Measurements from ENCODE around the gene FRS3. TPM values are rescaled to one million over a fixed set of nuclear protein-coding genes. Genes with fewer than 3 reads are reported as not detected.

FRS3 gene
- total and polyA plus RNA-seq, 2 of the 8 experiments (the other 6 are each of a cell fraction or from before 2014, with no cell fraction given), result 3.4 to 4.4 TPM

DNA sequence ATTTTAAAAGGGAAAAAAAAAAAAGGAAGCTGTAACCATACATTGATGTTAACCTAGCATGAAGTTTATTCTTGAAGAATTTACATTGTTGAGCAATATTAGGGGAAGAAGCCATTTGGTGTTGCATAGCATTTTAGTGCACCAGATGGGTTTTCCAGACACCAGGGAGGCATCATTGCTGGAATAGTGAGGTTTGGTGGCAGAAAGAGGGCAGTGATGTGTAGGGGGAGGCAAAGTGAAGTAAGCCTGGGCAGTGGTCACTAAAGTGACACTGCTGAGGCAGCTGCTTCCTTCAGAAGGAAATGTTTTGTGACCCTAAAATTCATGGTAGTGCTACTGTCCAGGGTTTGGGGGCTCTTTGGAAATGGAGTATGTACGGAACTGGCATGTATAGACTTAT, 10.3 kb upstream of the FRS3 start:
- ChIA-PET POLR2A (ENCODE audit: partially characterized antibody) (interaction anchor here (1.0 kb wide), 3 partner anchors 15 to 278 kb away, joined by 3 to 4 read pairs (median 4); no protein-coding TSS in a partner anchor), CTCF (ENCODE audit: partially characterized antibody) (interaction anchor here (0.6 to 1.3 kb wide), 3 partner anchors 15 to 424 kb away, joined by 3 to 5 read pairs (median 3); no protein-coding TSS in a partner anchor)
- no peak overlapping the region for H2AK5ac ChIP-seq (ENCODE audit: low read depth, low read length)
- no peak overlapping the region for H4K8ac ChIP-seq (ENCODE audit: extremely low read depth, insufficient read depth, low read length)
- FAIRE-seq, result no peak
- peaks cover 0 to 9% of the 10 kb centered on the region in 2 experiments for H4K20me1 ChIP-seq (replicated peaks in 1 of 2; ENCODE audit: control insufficient read depth in 1 of 2, insufficient read depth in 2 of 2, low read length in 2 of 2)
- H2BK15ac ChIP-seq (ENCODE audit: low read length), result no peak overlapping the region
- no peak overlapping the region for H3K23ac ChIP-seq (ENCODE audit: insufficient read length)
- H3K4me3 ChIP-seq (ENCODE audit: extremely low read depth in 1 of 4, insufficient read depth in 2 of 4, low read depth in 3 of 4, low read length in 4 of 4), result no peak overlapping the region
- no peak overlapping the region for H2BK5ac ChIP-seq (ENCODE audit: low read depth, low read length)
- no peak overlapping the region for H2BK12ac ChIP-seq (ENCODE audit: low read depth, low read length)
- peaks cover 14 to 46% (median 24%) of the 10 kb centered on the region in 4 experiments; a peak in 7 of 8 replicates for H3K36me3 ChIP-seq (ENCODE audit: control insufficient read depth in 2 of 4, insufficient read depth in 4 of 4, low read length in 3 of 4)
- H3K4ac ChIP-seq (replicated peaks; ENCODE audit: insufficient read length, low read depth, low read length), result no peak overlapping the region
- peaks cover 0 to 12% of the 10 kb centered on the region in 2 experiments; a peak in 3 of 4 replicates for H3K79me2 ChIP-seq (ENCODE audit: control insufficient read depth in 1 of 2, insufficient read depth in 2 of 2, low read length in 2 of 2)
- peaks cover 0 to 4% (median 1%) of the 10 kb centered on the region in 4 experiments; a peak in 5 of 7 replicates for H3K4me1 ChIP-seq (replicated peaks in 1 of 4; ENCODE audit: control insufficient read depth in 3 of 4, insufficient read depth in 4 of 4, low read length in 3 of 4)
- no peak for DNase-seq (ENCODE audit: low read depth in 1 of 2, low spot score in 2 of 2)
- H3K14ac ChIP-seq (ENCODE audit: insufficient read length), result no peak overlapping the region
- peaks cover 0 to 9% (median 8%) of the 10 kb centered on the region in 4 experiments; a peak in 6 of 7 replicates for H3K27me3 ChIP-seq (replicated peaks in 1 of 4; ENCODE audit: control insufficient read depth in 3 of 4, extremely low read depth in 1 of 4, insufficient read depth in 3 of 4, low read length in 3 of 4)
- no peak overlapping the region for H3K27ac ChIP-seq (ENCODE audit: low read depth, low read length)
- 92% methylated on average over 1 of the region's 1 CpG; no CpG with 5 or more reads in 1 of the 2 experiments for WGBS, 2 experiments (ENCODE audit: extremely low coverage in 1 of 2, insufficient coverage in 1 of 2, insufficient read length in 1 of 2, insufficient replicate concordance in 2 of 2, low coverage in 1 of 2, low lambda C conversion rate in 2 of 2, missing lambda C conversion rate in 1 of 2)
- peaks cover 12% of the 10 kb centered on the region for H3K23me2 ChIP-seq (ENCODE audit: low read depth, low read length)
- peaks cover 2% of the 10 kb centered on the region for H3K79me1 ChIP-seq (ENCODE audit: low read depth, low read length)
- no peak overlapping the region for H4K91ac ChIP-seq (replicated peaks; ENCODE audit: insufficient read length, low read length)
- H2AFZ ChIP-seq (ENCODE audit: low read length), result no peak overlapping the region
- H2BK20ac ChIP-seq (ENCODE audit: low read length), result no peak overlapping the region
- H2BK120ac ChIP-seq (replicated peaks; ENCODE audit: low read depth, low read length), result no peak overlapping the region
- H3K9me3 ChIP-seq (ENCODE audit: insufficient read depth in 2 of 2, low read depth in 1 of 2, low read length in 1 of 2), result no peaks in the 10 kb centered on the region
- no peak overlapping the region for H3K56ac ChIP-seq (replicated peaks; ENCODE audit: insufficient read length, low read depth, low read length)
- TF ChIP-seq POLR2AphosphoS5 (IDR thresholded peaks at IDR 0.05; ENCODE audit: low read depth, low read length) (peak; percentile 48; the same call in 1 of the 2 replicates), NRF1 (IDR thresholded peaks at IDR 0.05; ENCODE audit: low read depth, low read length) (no peak)
- no peak overlapping the region for H3K4me2 ChIP-seq (ENCODE audit: insufficient read depth in 1 of 2, low read depth in 2 of 2, low read length in 2 of 2)
- no peak overlapping the region for H4K5ac ChIP-seq (ENCODE audit: insufficient read length, low read depth, low read length)
- H3K9ac ChIP-seq (replicated peaks in 1 of 4; ENCODE audit: extremely low read depth in 1 of 4, low read depth in 3 of 4, low read length in 3 of 4), result no peak overlapping the region
- no peak overlapping the region for H3K18ac ChIP-seq (ENCODE audit: extremely low read depth, low read length)
